NCI-H2227 (cell line): ENCODE results near the gene LMAN2.
"Not testable (repeated sequence)": the region's sequence is repeated elsewhere in the genome, so short reads cannot be mapped to it uniquely, and the experiment has no call there.

Experiments
- DNase-seq: peaks from one replicate; lab custom pipeline; 2025; ENCODE audit not compliant: unreplicated experiment; lab: John Stamatoyannopoulos, UW

Gene LMAN2

GRCh38 chr5:177378884-177379883 lies 27.7 kb upstream of the LMAN2 start:
- no peak for DNase-seq

GRCh38 chr5:177377851-177378776 lies 26.6 kb upstream of the LMAN2 start:
- no peak for DNase-seq

DNA sequence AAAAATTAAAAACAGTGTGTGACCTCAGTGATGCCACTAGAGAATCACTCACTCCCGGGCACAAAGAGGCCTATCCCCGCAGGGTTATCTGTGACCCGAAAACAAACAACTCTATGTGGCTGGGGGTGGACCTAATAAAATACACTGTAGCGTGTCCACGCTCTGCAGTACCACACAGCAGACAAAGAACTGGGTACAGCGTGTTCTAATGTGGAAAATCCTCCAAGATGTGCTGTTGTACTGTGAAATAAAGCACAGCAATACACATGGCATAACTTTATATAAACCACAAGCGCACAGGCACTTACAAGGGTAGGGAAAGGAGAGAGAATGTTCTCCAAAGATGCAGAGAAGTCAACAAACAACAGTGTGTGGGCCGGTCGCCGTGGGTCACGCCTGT lies 24.6 kb upstream of the LMAN2 start:
- DNase-seq, result no peak

GRCh38 chr5:177375516-177375915 lies 24.0 kb upstream of the LMAN2 start:
- DNase-seq, result not testable (repeated sequence)

DNA sequence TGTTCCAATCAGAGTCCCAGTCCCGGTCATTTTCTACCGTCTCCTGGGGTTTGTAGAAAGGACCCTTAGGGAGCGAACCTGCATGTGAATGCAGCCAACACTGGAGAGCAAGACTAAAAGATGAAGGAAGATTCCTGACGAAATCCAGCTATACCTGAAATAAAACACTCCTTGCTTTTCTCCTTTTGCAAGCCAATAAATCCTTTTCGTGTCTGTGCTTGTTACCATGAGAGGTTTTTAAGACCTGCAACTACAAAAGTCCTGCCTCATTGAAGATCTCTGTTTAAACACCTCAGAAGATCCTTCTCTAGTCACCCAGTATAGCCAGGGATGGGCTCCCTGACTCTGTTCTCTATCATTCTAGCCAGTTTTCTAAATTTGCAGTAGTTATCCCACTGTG lies 22.7 kb upstream of the LMAN2 start:
- no peak for DNase-seq

GRCh38 chr5:177373806-177374205 lies 22.3 kb upstream of the LMAN2 start:
- DNase-seq, result no peak

- no peak for DNase-seq
These were observed 21.4 kb upstream of the LMAN2 start for GRCh38 chr5:177372910-177373309.

DNA sequence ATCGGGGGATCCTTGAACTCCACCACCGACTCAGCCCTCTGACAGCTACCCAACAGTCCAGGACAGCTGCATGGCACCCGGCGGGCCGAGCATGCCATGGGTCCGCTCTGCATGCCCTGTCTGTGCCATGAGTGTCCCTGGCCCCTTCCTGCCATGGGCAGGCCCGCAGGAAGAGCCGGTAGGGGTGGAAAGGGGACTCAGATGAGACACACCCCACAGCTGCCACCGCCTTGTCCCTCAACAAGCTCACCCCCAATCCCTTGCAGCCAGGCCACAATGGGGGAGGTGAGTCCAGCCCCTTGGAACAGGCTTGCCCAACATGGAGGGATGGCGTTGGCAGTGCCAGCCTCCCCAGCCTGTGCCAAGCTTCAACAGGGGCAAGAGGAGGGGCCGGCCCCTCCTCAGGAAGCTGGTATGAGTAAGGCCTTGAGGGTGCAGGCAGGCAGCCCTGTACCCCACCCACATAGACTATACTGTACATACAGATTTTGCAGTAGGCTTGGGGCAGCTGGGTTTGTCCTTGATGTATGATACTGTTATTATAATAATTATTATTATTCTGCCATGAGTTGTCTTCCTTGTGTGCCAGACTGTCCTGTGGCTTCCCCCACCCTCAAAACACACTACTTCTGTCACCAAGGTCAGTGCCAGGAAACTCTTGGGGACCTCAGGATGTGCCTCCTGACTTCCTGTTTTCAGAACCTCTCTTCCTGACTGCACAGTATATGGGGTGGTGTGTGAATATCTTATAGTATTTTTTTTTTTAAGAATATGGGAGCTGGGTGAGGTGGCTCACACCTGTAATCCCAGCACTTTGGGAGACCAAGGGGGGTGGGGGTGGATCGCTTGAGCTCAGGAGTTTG lies 20.8 kb upstream of the LMAN2 start:
- DNase-seq, result no peak

DNA sequence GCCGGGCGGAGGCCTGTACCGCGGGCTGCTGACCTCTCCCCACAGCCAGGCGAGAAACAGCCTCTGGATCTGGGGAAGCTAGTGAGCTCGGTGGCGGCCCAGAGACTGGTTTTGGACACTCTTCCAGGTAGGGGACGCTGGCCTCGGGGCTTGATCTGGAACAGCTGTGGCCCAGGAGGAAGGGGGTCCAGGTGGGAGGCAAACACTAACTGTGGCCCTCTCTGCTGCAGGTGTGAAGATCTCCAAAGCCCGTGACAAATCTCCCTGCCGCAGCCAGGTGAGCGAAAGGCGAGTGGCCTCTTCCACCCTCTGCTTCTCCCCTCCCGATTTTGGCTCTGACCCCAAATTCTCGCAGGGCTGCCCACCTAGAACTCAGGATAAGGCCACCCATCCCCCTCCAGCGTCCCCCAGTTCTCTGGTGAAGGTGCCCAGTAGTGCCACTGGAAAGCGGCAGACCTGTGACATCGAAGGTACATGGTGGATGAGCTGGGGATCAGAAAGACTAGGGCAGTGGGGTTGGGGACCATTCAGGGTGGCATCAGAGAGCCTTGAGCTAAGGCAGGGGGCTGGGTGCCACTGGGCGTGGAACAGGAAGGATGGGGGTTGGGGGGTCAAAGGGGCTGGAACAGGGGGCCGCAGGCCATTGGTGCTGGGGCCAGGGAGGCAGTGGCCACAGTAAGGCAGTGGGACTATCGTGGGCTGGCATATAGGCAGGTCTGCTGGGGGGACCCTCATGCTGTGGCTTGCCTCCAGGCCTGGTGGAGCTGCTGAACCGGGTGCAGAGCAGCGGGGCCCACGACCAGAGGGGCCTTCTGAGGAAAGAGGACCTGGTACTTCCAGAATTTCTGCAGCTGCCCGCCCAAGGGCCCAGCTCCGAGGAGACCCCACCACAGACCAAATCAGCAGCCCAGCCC lies 19.9 kb upstream of the LMAN2 start:
- DNase-seq, result no peak

DNA sequence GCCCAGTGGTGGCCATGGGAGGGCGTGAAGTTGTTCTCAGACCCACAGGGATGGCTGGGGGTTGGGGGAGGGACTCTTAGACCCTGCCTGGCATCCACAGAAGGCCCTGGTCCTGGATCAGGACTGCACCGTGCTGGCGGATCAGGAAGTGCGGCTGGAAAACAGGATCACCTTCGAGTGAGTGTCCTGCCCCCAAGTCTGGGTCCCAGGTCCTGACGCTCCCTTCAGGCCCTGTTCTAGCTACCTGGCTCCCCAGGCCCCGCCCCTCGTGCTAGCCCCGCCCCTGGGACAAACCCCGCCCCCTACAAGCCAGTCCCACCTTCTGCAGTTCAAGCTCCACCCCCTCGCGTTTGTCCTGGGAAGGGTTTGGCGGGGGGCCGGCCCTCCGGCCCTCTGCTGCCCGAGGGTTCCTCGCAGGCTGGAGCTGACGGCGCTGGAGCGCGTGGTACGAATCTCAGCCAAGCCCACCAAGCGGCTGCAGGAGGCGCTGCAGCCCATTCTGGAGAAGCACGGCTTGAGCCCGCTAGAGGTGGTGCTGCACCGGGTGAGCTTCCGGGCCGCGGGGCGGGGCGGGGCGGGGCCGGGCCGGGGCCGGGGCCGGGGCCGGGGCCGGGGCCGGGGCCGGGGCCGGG lies 19.1 kb upstream of the LMAN2 start:
- DNase-seq, result peak; percentile 82

DNA sequence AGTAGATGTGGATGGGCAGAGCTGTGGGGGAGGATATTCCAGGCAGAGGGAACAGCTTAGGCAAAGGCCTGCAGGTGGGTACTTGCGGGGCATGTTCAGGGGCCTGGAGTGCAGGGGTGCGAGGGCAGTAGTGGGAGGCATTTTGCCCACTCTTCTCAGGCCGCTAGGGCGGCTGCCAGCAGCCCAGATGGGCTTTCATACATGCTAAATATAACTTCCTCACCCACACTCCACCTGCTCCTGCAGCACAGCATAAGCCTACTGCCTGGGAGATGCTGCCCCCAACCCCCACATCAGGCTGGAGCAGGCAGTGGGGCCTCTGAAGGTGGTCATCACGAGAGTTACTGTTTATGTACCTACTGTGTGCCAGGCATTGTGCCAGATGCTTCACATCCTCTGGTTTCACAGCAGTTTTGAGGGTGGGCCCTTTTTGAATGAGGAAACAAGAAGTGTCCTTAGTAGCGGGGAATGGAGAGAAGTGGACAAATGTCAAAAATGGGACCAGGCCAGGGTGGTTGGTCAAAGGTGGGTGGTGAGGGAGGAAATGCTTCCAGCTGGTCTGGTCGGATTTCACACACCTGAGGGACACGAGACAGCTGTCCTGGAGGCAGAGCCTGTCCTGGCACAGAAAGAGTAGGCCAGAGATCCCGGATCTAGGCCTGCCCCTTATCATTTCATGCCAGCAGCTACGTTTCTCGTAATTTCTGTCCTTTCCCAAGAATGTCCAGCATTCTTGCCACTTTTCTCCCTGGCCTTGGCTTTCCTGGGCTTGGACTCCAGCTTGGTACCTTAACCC lies 18.4 kb upstream of the LMAN2 start:
- no peak for DNase-seq

DNA sequence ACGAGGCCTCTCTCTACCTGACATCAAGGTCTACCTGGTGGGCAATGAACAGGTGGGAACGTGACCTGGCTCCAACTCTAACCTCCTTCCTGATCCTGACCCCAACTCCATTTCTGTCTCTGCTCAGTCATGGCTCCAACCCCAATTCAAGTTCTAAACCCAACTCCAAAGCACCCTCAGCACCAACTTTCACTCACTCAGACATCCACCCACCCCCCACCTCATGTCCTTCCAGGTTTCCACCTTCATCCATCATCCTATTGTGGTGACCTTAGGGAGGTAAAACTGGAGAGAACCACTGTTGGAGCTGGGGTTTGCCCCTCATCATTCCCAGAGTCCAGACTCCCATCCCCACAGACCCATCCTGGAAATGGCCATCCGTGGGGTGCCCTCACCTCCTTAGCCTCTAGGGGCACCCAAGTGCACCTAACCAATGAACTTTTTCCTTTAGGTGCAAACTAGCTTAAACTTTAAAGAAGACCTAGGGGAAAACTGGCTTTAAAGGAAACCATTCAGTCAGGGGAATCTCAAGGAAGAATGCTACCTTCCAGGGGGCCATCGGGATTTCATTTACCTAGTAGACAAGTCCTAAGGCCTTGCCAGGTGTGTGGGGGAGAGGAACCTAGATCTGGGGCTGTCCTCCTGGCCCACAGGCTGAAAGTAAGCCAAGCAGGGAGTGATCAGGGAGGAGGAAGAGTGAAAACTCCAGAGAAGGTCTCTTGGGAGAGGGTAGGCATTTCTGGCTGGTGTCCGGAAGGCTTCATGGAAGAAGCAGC lies 17.6 kb upstream of the LMAN2 start:
- DNase-seq, result no peak

DNA sequence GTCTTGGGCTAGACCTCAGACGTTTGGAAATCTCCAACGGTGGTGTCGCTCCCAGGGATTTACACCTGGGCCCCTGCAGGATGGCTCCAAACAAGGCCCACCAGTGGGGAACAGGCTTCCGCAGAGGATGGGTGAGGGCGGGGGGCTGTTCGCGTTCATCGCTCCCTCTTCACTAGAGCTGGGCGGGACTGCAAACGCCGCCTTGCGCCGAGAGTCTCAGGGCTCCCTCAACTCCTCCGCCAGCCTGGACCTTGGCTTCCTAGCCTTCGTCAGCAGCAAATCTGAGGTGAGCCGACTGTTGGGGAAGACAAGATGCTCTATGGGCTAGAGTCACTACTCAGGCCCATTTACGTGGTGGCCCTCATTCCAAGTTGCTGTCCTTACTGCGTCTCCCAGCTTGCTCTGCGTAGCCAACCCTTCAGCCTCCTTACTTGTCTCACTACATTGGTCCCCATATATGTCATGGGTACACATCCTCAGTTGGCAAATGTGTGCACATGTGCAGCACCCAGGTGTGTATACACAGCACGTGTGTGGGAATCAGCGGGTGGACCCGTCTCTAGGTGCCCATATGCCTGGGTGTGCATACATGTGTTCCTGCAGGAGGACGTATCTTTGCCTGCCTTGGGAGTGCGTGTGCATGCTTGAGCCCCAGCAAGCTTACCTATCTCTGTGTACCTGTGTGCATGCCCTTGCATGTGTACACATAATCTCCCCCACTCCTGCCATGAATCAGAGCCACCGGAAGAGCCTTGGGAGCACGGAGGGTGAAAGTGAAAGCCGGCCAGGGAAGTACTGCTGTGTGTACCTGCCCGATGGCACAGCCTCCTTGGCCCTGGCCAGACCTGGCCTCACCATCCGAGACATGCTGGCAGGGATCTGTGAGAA lies 16.8 kb upstream of the LMAN2 start:
- no peak for DNase-seq

- DNase-seq, result no peak
These were observed 15.9 kb upstream of the LMAN2 start for GRCh38 chr5:177367323-177367848.

DNA sequence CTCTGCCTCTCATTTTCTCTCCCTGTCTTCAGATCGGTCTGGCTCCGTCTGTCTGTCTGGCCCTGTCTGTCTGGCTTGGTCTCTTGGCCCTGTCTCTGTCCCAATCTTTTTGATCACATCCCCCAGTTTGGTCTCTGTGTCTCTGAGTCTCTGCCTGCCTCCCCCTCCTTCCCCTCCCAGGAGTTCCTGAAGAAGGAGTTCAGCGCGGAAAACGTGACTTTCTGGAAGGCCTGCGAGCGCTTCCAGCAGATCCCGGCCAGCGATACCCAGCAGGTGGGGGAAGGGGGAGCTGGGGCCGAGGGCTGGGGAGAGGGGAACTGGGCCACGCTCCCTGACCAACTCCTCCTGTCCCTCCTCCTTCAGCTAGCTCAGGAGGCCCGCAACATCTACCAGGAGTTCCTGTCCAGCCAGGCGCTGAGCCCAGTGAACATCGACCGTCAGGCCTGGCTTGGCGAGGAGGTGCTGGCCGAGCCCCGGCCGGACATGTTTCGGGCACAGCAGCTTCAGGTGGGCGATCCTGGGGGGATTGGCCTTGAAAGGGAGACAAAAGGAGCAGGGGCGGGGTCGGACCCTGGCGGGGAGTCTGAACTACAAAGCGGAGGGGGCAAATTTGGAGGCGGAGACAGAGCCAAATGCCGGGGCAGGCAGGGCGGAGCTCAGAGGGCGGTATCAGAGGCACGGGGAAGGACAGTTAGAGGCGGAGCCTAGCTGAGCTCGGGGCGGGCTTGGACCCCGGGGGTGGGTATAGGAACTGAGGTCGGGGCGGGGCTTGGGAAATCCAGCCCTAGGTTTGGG lies 15.3 kb upstream of the LMAN2 start:
- peak; percentile 62 for DNase-seq
